Type B pancreatic cell (in vitro differentiated cells): ENCODE data around the gene ASCL1. TPM values are rescaled to one million over a fixed set of nuclear protein-coding genes. Genes with fewer than 3 reads are reported as not detected.

Experiments
- DNase-seq: peaks from one replicate; pipeline ENCODE4 v3.0.0; 2021; ENCODE audit warnings: mixed read lengths; ENCODE audit not compliant: unreplicated experiment; ENCODE audit errors: extremely low spot score
- H3K27ac Mint-ChIP-seq: 2 replicates; pipeline ENCODE4 v1.8.0; 2021; ENCODE audit warnings: mild to moderate bottlenecking, mixed read lengths
- H3K27me3 Mint-ChIP-seq: 2 replicates; pipeline ENCODE4 v1.8.0; 2021; ENCODE audit warnings: mixed read lengths
- H3K36me3 Mint-ChIP-seq: 2 replicates; pipeline ENCODE4 v1.8.0; 2021; ENCODE audit warnings: mixed read lengths
- H3K4me1 Mint-ChIP-seq: one replicate; pipeline ENCODE4 v1.8.0; 2021; ENCODE audit warnings: mixed read lengths; ENCODE audit not compliant: unreplicated experiment
- H3K4me3 Mint-ChIP-seq: 2 replicates; pipeline ENCODE4 v1.8.0; 2021; ENCODE audit warnings: mild to moderate bottlenecking, mixed read lengths
- H3K9me3 Mint-ChIP-seq: 2 replicates; pipeline ENCODE4 v1.8.0; 2021; ENCODE audit warnings: mixed read lengths
- CTCF ChIP-seq: fragments of 200-600 bp; sonication (generic); conservative IDR thresholded peaks from 2 replicates; pipeline ENCODE4 v1.5.0; 2021; ENCODE audit warnings: antibody characterized with exemption, mild to moderate bottlenecking
- total RNA-seq: library from RNA; stranded (reverse); gene quantifications from 2 replicates; pipeline ENCODE4 v1.2.1, GENCODE V29; 2021; ENCODE audit warnings: low replicate concordance

Gene ASCL1
- total RNA-seq, 1 donor from 2014 or later: 7.5 TPM

GRCh38 chr12:102918840-102919239 is 38.6 kb upstream of the ASCL1 start:
- no peak overlapping the region for H3K4me3 Mint-ChIP-seq
- no peak for DNase-seq
- H3K9me3 Mint-ChIP-seq: no peaks in the 10 kb centered on the region
- H3K27ac Mint-ChIP-seq: no peak overlapping the region
- no peak for TF ChIP-seq CTCF
- H3K36me3 Mint-ChIP-seq: no peaks in the 10 kb centered on the region
- peaks cover 8% of the 10 kb centered on the region for H3K4me1 Mint-ChIP-seq
- H3K27me3 Mint-ChIP-seq: peaks cover 23% of the 10 kb centered on the region

GRCh38 chr12:102920271-102920670 is 37.2 kb upstream of the ASCL1 start:
- H3K9me3 Mint-ChIP-seq: no peaks in the 10 kb centered on the region
- no peak overlapping the region for H3K4me3 Mint-ChIP-seq
- H3K36me3 Mint-ChIP-seq: no peaks in the 10 kb centered on the region
- DNase-seq: no peak
- peaks cover 16% of the 10 kb centered on the region for H3K27me3 Mint-ChIP-seq
- peaks cover 8% of the 10 kb centered on the region for H3K4me1 Mint-ChIP-seq
- TF ChIP-seq CTCF: no peak
- no peak overlapping the region for H3K27ac Mint-ChIP-seq

GRCh38 chr12:102921240-102921639 is 36.2 kb upstream of the ASCL1 start:
- peaks cover 8% of the 10 kb centered on the region for H3K4me1 Mint-ChIP-seq

GRCh38 chr12:102927220-102927619 is 30.3 kb upstream of the ASCL1 start:
- peaks cover 13% of the 10 kb centered on the region for H3K27me3 Mint-ChIP-seq
- H3K4me3 Mint-ChIP-seq: no peak overlapping the region
- no peaks in the 10 kb centered on the region for H3K9me3 Mint-ChIP-seq
- TF ChIP-seq CTCF: no peak
- H3K36me3 Mint-ChIP-seq: no peaks in the 10 kb centered on the region
- H3K27ac Mint-ChIP-seq: no peak overlapping the region
- no peaks in the 10 kb centered on the region for H3K4me1 Mint-ChIP-seq
- DNase-seq: no peak

More at GRCh38 chr12:102921240-102921639, 36.2 kb upstream of the ASCL1 start:
- TF ChIP-seq CTCF: no peak
- H3K4me3 Mint-ChIP-seq: no peak overlapping the region
- H3K27me3 Mint-ChIP-seq: peaks cover 14% of the 10 kb centered on the region
- no peak overlapping the region for H3K27ac Mint-ChIP-seq
- no peaks in the 10 kb centered on the region for H3K9me3 Mint-ChIP-seq
- H3K36me3 Mint-ChIP-seq: no peaks in the 10 kb centered on the region
- DNase-seq: no peak

GRCh38 chr12:102933168-102933567 is 24.3 kb upstream of the ASCL1 start:
- DNase-seq: no peak
- H3K27me3 Mint-ChIP-seq: peaks cover 31% of the 10 kb centered on the region
- H3K36me3 Mint-ChIP-seq: no peaks in the 10 kb centered on the region

More at GRCh38 chr12:102933168-102933567, 24.3 kb upstream of the ASCL1 start:
- Mint-ChIP-seq H3K27ac (no peak overlapping the region), H3K9me3 (no peaks in the 10 kb centered on the region), H3K4me3 (no peak overlapping the region), H3K4me1 (no peaks in the 10 kb centered on the region)
- no peak for TF ChIP-seq CTCF
